Globus pallidus (tissue), 1 donor: ENCODE data around the gene CYP11A1.
A peak's percentile ranks its signal among the peaks of the same experiment; 100 is the strongest.

Source experiments
- DNase-seq: peaks from one replicate; pipeline ENCODE4 v3.0.0-alpha.2; 2015; ENCODE audit warnings: low spot score

Gene CYP11A1

GRCh38 chr15:74320352-74321247 lies 46.8 kb downstream of the CYP11A1 start:
- DNase-seq, result no peak

GRCh38 chr15:74319596-74320351 lies 47.7 kb downstream of the CYP11A1 start:
- no peak for DNase-seq

GRCh38 chr15:74319138-74319460 lies 48.3 kb downstream of the CYP11A1 start:
- no peak for DNase-seq

- no peak for DNase-seq
Observed at GRCh38 chr15:74318376-74319137, 48.9 kb downstream of the CYP11A1 start.

- DNase-seq, result no peak
Observed at GRCh38 chr15:74317820-74318375, 49.5 kb downstream of the CYP11A1 start.

GRCh38 chr15:74316141-74316540 lies 51.3 kb downstream of the CYP11A1 start:
- DNase-seq, result no peak

- no peak for DNase-seq
Observed at GRCh38 chr15:74315626-74316025, 51.8 kb downstream of the CYP11A1 start.

- no peak for DNase-seq
Observed at GRCh38 chr15:74314795-74315438, 52.5 kb downstream of the CYP11A1 start.

- no peak for DNase-seq
Observed at GRCh38 chr15:74313889-74314288, 53.6 kb downstream of the CYP11A1 start.

- no peak for DNase-seq
Observed at GRCh38 chr15:74312445-74313007, 54.9 kb downstream of the CYP11A1 start.

- no peak for DNase-seq
Observed at GRCh38 chr15:74311734-74312444, 55.6 kb downstream of the CYP11A1 start.

- peak; percentile 19 for DNase-seq
Observed at GRCh38 chr15:74307827-74308811, 59.3 kb downstream of the CYP11A1 start.

- DNase-seq, result no peak
Observed at GRCh38 chr15:74306781-74307217, 60.6 kb downstream of the CYP11A1 start.

GRCh38 chr15:74305687-74306086 lies 61.8 kb downstream of the CYP11A1 start:
- DNase-seq, result no peak

GRCh38 chr15:74304431-74304830 lies 63.0 kb downstream of the CYP11A1 start:
- no peak for DNase-seq

- DNase-seq, result no peak
Observed at GRCh38 chr15:74303741-74304309, 63.6 kb downstream of the CYP11A1 start.

- no peak for DNase-seq
Observed at GRCh38 chr15:74302821-74303359, 64.6 kb downstream of the CYP11A1 start.

- DNase-seq, result no peak
Observed at GRCh38 chr15:74301583-74302361, 65.7 kb downstream of the CYP11A1 start.
